ENCODE results near the gene MSL2.

- TF ChIP-seq CTCF (IDR thresholded peaks at IDR 0.05; ENCODE audit: insufficient read depth, low read length, poor library complexity, severe bottlenecking) (no peak), EZH2phosphoT487 (conservative IDR thresholded peaks at IDR 0.05; ENCODE audit: low read length) (no peak)
These were observed 15.4 kb upstream of the MSL2 start for GRCh38 chr3:136211547-136211946.
